ENCODE results near the gene GAS6.

The GAS6 gene

GRCh38 chr13:113770937-113771336 is 92.9 kb downstream of the GAS6 start:
- no peak overlapping the region for H3K4me3 Mint-ChIP-seq
- H3K9me3 Mint-ChIP-seq: peaks cover 0 to 5% of the 10 kb centered on the region in 2 donors
- DNase-seq (no peak), ATAC-seq (no peak)
- peaks cover 7% of the 10 kb centered on the region for H3K4me1 Mint-ChIP-seq
- no peak overlapping the region for H3K27ac Mint-ChIP-seq
- peaks cover 5% of the 10 kb centered on the region for H3K27me3 Mint-ChIP-seq

All from stimulated activated naive CD8-positive, alpha-beta T cell treated with anti-CD3 and anti-CD28 coated beads, Interleukin-15, amount 100 ng/mL, for 72 hours (primary cell).